ENCODE data around the gene RIC1.
"Not testable (repeated sequence)": the region's sequence is repeated elsewhere in the genome, so short reads cannot be mapped to it uniquely, and the experiment has no call there.

RIC1 gene

DNA sequence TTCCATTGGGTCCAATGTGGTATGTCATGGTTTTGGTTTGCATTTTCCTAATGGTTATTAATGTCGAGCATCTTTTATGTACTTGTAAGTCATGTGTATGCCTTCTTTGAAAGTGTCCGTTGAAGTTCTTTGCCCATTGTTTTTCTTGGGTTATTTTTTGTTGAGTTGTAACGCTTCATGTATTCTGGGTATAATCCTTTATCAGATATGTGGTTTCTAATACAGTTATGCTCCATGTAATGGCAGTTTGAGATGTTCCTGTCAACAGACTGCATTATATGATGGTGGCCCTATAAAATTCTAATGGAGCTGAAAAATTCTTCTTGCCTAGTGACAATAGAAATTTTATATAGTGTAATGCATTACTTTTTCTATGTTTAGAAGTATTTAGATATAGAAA lies 17.2 kb downstream of the RIC1 start:
- no peak for DNase-seq
- in situ Hi-C loops (cut with MboI; ENCODE audit: low pct_unique_long_range_greater_than_20kb, low sequenced_read_pairs) = no loop called here

DNA sequence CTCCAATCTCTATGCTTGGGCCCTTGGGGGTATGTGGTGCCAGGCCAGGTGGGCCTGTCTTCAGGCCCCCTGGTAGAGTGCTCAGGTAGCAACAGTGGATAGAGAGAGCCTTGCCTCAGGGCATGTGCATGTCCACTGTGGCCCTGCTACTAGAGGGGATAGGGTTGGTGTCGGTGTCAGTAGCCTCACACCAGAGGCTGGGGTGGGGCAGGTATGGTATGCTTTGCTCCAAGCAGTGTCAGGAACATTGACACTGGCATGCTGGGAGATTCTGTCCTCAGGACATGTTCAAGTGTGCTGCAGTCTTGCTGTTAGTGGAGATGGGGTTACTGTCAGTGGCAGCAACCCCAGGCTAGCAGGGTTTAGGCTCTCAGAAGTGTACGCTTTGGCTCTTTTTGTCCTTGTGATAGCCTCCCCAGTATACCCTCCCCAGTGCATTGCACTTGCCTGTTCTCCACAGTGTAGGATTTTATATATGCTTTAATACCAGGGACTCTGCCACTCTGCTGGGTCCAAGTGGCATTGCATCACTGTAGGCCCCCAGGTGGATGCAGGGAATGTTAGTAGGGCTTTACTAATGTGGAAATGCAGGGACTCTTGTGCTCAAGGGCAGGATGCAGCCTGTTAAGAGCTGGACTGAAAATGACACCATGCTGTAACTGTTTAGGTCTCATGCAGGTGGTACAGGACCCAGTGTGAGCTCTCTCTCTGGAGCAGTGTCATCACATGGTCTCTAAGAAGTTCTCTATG lies 21.6 kb downstream of the RIC1 start:
- DNase-seq = no peak
- in situ Hi-C loops (cut with MboI; ENCODE audit: low pct_unique_long_range_greater_than_20kb, low sequenced_read_pairs) = no loop called here

- in situ Hi-C loops (cut with MboI; ENCODE audit: low pct_unique_long_range_greater_than_20kb, low sequenced_read_pairs) = no loop called here
- DNase-seq = no peak
These were observed 22.3 kb downstream of the RIC1 start for GRCh38 chr9:5651246-5651645.

GRCh38 chr9:5652821-5653220 lies 23.9 kb downstream of the RIC1 start:
- in situ Hi-C loops (cut with MboI; ENCODE audit: low pct_unique_long_range_greater_than_20kb, low sequenced_read_pairs) = no loop called here
- no peak for DNase-seq

DNA sequence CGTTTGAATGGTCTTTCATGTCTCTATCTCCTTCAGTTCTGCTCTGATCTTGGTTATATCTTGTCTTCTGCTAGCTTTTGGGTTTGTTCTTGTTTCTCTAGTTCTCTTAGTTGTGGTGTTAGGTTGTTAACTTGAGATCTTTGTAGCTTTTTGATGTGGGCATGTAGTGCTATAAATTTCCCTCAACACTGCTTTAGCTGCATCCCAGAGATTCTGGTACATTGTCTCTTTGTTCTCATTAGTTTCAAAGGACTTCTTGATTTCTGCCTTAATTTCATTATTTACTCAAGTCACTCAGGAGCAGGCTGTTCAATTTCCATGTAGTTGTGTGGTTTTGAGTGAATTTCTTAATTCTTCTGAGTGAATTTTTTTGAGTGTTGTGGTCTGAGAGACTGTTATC lies 33.9 kb downstream of the RIC1 start:
- in situ Hi-C loops (cut with MboI; ENCODE audit: low pct_unique_long_range_greater_than_20kb, low sequenced_read_pairs); DNase-seq: not testable (repeated sequence)

DNA sequence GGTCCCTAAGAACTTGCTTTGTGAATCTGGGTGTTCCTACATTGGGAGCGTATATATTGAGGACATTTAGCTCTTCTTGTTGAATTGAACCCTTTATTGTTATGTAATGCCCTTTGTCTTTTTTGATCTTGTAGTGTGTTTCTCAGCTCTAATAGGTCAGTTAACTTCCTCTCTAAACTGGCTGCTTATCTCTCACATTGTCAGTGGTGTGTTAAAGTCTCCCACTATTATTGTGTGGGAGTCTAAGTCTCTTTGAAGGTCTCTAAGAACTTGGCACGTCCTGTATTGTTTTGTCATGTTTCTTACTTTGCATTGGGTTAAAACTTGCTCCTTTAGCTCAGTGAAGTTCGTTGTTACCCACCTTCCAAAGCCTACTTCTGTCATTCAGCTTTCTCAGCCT lies 36.2 kb downstream of the RIC1 start:
- in situ Hi-C loops (cut with MboI; ENCODE audit: low pct_unique_long_range_greater_than_20kb, low sequenced_read_pairs) = no loop called here

DNA sequence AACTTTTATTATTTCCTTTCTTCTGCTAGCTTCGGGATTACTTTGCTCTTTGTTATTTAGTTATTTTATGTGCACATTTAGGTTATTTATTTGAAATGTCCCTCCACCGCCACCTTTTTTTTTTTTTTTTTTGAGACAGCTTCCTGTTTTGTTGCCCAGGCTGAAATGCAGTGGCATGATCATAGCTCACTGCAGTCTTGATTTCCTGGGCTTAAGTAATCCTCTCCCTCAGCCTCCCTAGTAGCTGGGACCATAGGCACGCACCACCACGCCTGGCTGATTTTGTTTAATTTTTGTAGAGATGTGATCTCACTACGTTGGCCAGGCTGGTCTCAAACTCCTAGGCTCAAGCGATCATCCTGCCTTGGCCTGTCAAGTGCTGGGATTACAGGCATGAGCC lies 38.5 kb downstream of the RIC1 start:
- peak; percentile 66 for DNase-seq
- in situ Hi-C loops (cut with MboI; ENCODE audit: low pct_unique_long_range_greater_than_20kb, low sequenced_read_pairs) = no loop called here

More for the DNA sequence above, 36.2 kb downstream of the RIC1 start:
- peak; percentile 82 for DNase-seq

- DNase-seq = no peak
- in situ Hi-C loops (cut with MboI; ENCODE audit: low pct_unique_long_range_greater_than_20kb, low sequenced_read_pairs) = no loop called here
These were observed 41.2 kb downstream of the RIC1 start for GRCh38 chr9:5670079-5670478.

DNA sequence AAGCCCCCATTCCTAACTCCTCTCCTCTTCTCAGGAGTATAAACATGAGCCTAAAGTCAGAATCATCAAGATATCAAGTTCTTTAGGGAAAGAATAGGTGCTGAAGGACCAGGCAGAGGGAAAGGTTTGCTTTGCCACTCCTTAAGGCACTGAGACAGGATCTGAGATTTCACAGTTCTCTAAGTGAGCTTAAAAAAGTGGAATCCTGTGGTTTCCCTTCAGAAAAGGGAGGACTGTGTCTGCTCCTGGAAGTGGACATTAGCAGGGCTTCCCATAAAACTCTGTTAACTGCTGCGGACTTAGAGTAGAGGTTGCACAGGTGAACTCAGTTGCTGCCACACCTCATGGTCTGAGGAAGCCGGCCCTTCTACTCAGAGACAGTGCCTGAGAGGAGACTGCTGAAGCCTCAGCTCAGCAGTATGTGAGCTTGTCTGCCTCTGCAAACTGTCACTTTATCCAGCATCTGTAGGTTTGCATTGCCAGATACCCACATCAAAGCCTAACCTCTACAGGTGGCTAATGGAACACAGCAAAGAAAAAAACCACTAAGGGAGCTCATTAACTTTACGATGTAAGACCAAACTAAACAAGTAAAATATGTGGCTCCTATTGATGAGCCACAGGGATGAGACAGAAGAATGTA lies 42.9 kb downstream of the RIC1 start:
- in situ Hi-C loops (cut with MboI; ENCODE audit: low pct_unique_long_range_greater_than_20kb, low sequenced_read_pairs) = no loop called here
- no peak for DNase-seq

- DNase-seq; in situ Hi-C loops (cut with MboI; ENCODE audit: low pct_unique_long_range_greater_than_20kb, low sequenced_read_pairs): not testable (repeated sequence)
These were observed 46.1 kb downstream of the RIC1 start for GRCh38 chr9:5675046-5675445.

DNA sequence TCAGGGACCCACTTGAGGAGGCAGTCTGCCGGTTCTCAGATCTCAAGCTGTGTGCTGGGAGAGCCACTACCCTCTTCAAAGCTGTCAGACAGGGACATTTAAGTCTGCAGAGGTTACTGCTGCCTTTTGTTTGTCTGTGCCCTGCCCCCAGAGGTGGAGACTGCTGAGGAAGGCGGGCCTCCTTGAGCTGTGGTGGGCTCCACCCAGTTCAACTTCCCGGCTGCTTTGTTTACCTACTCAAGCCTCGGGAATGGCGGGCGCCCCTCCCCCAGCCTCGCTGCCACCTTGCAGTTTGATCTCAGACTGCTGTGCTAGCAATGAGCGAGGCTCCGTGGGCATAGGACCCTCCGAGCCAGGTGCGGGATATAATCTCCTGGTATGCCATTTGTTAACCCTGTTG lies 54.7 kb downstream of the RIC1 start:
- in situ Hi-C loops (cut with MboI; ENCODE audit: low pct_unique_long_range_greater_than_20kb, low sequenced_read_pairs); DNase-seq: not testable (repeated sequence)

GRCh38 chr9:5684101-5684500 lies 55.2 kb downstream of the RIC1 start:
- in situ Hi-C loops (cut with MboI; ENCODE audit: low pct_unique_long_range_greater_than_20kb, low sequenced_read_pairs) = no loop called here
- DNase-seq = no peak

DNA sequence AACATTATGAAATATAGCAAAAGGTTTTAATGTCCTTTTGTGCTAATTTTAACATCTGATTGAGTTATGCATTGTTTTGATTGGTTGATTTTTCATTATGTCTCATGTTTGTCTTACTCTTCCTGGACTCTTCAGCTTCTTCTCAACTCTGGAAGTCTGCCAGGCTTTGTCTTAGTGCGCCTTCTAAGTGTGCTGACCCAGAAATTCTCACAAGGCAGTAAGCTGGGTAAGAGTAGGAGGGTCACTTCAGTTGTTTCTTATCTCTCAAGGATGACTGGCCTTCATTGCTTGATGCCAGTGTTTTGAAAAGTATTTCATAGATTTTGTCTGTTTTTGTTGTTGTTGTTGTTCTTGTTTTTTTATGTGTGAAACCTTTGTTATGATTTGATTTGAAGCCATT lies 59.2 kb downstream of the RIC1 start:
- DNase-seq = no peak
- in situ Hi-C loops (cut with MboI; ENCODE audit: low pct_unique_long_range_greater_than_20kb, low sequenced_read_pairs) = no loop called here

- in situ Hi-C loops (cut with MboI; ENCODE audit: low pct_unique_long_range_greater_than_20kb, low sequenced_read_pairs) = no loop called here
- no peak for DNase-seq
These were observed 61.4 kb downstream of the RIC1 start for GRCh38 chr9:5690278-5690677.

- in situ Hi-C loops (cut with MboI; ENCODE audit: low pct_unique_long_range_greater_than_20kb, low sequenced_read_pairs) = no loop called here
- no peak for DNase-seq
These were observed 67.0 kb downstream of the RIC1 start for GRCh38 chr9:5695860-5696259.

DNA sequence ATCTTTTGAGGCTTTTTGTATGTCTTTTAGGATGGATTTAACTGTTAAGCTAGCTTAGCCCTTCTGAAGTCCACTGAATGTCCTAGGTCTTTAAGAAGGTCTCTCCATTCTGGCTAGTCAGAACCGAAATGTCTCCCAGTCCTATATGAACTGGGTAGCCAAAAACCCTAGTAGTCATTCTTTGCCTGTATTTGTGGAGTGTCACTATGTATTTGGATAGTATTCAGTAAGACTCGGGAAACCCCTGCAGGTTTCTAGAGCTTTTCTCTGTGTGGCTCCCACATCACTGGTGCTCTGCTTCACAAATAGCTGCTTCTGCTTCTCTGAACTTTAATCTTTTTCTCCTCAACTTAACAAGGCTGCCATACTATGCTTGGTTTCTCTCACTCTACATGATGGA lies 68.0 kb downstream of the RIC1 start:
- DNase-seq = no peak
- in situ Hi-C loops (cut with MboI; ENCODE audit: low pct_unique_long_range_greater_than_20kb, low sequenced_read_pairs) = no loop called here

GRCh38 chr9:5698004-5698403 lies 69.1 kb downstream of the RIC1 start:
- in situ Hi-C loops (cut with MboI; ENCODE audit: low pct_unique_long_range_greater_than_20kb, low sequenced_read_pairs) = no loop called here
- no peak for DNase-seq

DNA sequence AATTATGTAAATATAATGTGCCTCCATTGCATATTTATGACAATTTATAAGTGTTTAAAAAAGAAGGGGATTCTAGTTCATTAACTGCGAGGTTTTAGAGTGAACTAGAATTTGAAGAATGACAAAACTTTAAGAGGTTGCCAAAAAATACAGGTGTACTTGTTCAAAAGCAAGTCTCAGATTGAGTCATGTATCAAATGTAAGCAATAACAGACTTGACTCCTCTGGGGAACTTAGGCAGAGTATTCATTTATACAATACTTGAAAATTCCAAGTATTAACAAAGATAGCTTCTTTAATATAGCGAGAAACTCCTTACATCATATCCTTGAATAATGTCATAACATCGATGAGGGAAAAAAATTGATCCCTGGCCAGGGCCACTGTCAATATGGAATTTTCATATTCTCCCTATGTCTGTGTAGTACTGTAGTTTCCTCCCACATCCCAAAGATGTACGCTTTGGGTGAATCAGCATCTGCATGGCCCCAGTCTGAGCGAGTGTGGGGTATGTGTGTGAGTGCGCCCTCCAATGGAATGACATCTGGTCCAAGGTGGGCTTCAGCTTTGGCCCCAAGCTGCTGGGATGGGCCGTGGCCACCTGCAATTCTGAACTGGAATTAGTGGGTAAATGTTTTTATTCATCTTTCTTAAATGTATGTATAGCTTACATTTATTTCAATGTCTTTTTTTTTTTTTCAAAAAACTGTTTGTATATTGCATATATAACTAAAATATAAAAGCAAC lies 70.1 kb downstream of the RIC1 start:
- DNase-seq = no peak
- in situ Hi-C loops (cut with MboI; ENCODE audit: low pct_unique_long_range_greater_than_20kb, low sequenced_read_pairs) = no loop called here

GRCh38 chr9:5708414-5708813 lies 79.5 kb downstream of the RIC1 start:
- in situ Hi-C loops (cut with MboI; ENCODE audit: low pct_unique_long_range_greater_than_20kb, low sequenced_read_pairs) = no loop called here
- no peak for DNase-seq

GRCh38 chr9:5712651-5713390 lies 83.9 kb downstream of the RIC1 start:
- in situ Hi-C loops (cut with MboI; ENCODE audit: low pct_unique_long_range_greater_than_20kb, low sequenced_read_pairs) = no loop called here
- DNase-seq = no peak
